Fibroblast of pulmonary artery (primary cell): Measurements from ENCODE around the gene IFNA2.

ENCODE experiments used
- DNase-seq: peaks from one replicate; pipeline ENCODE4 v3.0.0-alpha.2; 2010; ENCODE audit warnings: low read depth
- H3K4me3 ChIP-seq: replicated peaks from 2 replicates; pipeline ENCODE4 v1.5.1; 2011; ENCODE audit warnings: low read depth, mild to moderate bottlenecking, control low read depth, low read length, moderate library complexity
- CTCF ChIP-seq: IDR thresholded peaks from 2 replicates; pipeline ENCODE4 v1.5.1; 2011; ENCODE audit warnings: mild to moderate bottlenecking, control low read depth, low read length, inconsistent platforms; ENCODE audit errors: missing control alignments

The IFNA2 gene

GRCh38 chr9:21402386-21403251 lies 17.4 kb upstream of the IFNA2 start:
- no peak for TF ChIP-seq CTCF
- DNase-seq = no peak
- H3K4me3 ChIP-seq = no peak overlapping the region

- DNase-seq = no peak
- no peak for TF ChIP-seq CTCF
- H3K4me3 ChIP-seq = no peak overlapping the region
Observed at GRCh38 chr9:21399956-21400355, 14.8 kb upstream of the IFNA2 start.

- no peak for TF ChIP-seq CTCF
- H3K4me3 ChIP-seq = no peak overlapping the region
- DNase-seq = no peak
Observed at GRCh38 chr9:21398955-21399489, 13.8 kb upstream of the IFNA2 start.

GRCh38 chr9:21395778-21396717 lies 10.8 kb upstream of the IFNA2 start:
- peak; percentile 84 for TF ChIP-seq CTCF
- peak overlapping the region; percentile 51 for H3K4me3 ChIP-seq
- DNase-seq = peak; percentile 22

GRCh38 chr9:21392270-21392669 lies 7.1 kb upstream of the IFNA2 start:
- peak; percentile 27 for TF ChIP-seq CTCF
- peak; percentile 23 for DNase-seq
- H3K4me3 ChIP-seq = no peak overlapping the region

- no peak for TF ChIP-seq CTCF
- DNase-seq = no peak
- H3K4me3 ChIP-seq = no peak overlapping the region
Observed at GRCh38 chr9:21383627-21384026, 1.6 kb downstream of the IFNA2 start.
